Parathyroid adenoma (tissue), 2 donors: ENCODE data around the gene COL23A1.

ENCODE experiments used
- H2AFZ ChIP-seq: fragments of 300-600 bp; sonication (generic); one replicate; pipeline ENCODE4 v1.7.0; 2017; ENCODE audit warnings: antibody characterized with exemption, mild to moderate bottlenecking
- H3K27ac ChIP-seq: fragments of 300-600 bp; sonication (generic); one replicate; pipeline ENCODE4 v1.7.0; 2017
- H3K27me3 ChIP-seq: fragments of 300-600 bp; sonication (generic); one replicate; pipeline ENCODE4 v1.7.0; 2017; ENCODE audit warnings: low read length; ENCODE audit not compliant: control insufficient read depth, insufficient read depth
- H3K36me3 ChIP-seq: fragments of 300-600 bp; sonication (generic); one replicate; pipeline ENCODE4 v1.7.0; 2017; ENCODE audit warnings: low read length; ENCODE audit not compliant: control insufficient read depth, insufficient read depth
- H3K4me1 ChIP-seq: fragments of 300-600 bp; sonication (generic); one replicate; pipeline ENCODE4 v1.7.0; 2017; ENCODE audit warnings: control low read depth
- H3K4me2 ChIP-seq: fragments of 300-600 bp; sonication (generic); one replicate; pipeline ENCODE4 v1.7.0; 2017; ENCODE audit warnings: low read length
- H3K4me3 ChIP-seq: fragments of 300-600 bp; sonication (generic); one replicate; pipeline ENCODE4 v1.7.0; 2017; ENCODE audit warnings: low read depth, low read length
- H3K79me2 ChIP-seq: fragments of 300-600 bp; sonication (generic); one replicate; pipeline ENCODE4 v1.7.0; 2017; ENCODE audit warnings: control low read depth
- H3K9ac ChIP-seq: fragments of 300-600 bp; sonication (generic); one replicate; pipeline ENCODE4 v1.7.0; 2017; ENCODE audit warnings: mild to moderate bottlenecking
- H3K9me3 ChIP-seq: fragments of 300-600 bp; sonication (generic); one replicate; pipeline ENCODE4 v1.7.0; 2017; ENCODE audit warnings: low read length; ENCODE audit not compliant: control insufficient read depth
- CTCF ChIP-seq: fragments of 300-600 bp; sonication (generic); IDR thresholded peaks from one replicate; pipeline ENCODE4 v1.7.0; 2017; ENCODE audit warnings: antibody characterized with exemption, mild to moderate bottlenecking
- donor health status: primary hyperparathyroidism.

The COL23A1 gene

DNA sequence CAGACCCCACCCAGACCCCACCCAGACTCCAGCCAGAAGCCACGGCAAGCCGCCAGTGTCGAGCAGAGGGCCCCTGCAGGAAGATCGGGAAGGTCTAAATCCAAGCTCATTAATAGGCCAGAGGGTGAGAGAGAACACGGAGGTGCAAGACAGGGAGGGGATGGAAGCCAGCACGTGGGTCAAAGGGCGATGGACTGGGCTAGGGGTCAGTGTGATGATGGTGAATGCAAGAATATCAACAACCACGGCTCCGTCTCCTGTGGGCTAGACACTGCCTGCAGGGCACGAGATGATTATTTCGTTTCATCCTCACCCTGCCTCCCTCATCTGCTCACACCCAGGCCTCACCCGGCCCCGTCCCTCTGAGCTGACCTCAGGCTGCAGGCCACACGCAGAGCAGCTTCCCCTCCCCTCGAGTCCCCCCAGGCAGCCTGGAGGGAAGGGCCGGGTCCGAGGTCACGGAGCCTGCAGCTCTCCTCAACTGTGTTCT, 122.0 kb downstream of the COL23A1 start:
- Histone ChIP-seq H3K79me2 (no peaks in the 10 kb centered on the region), H3K27ac (no peak overlapping the region), H3K4me1 (peaks cover 8% of the 10 kb centered on the region), H3K27me3 (no peaks in the 10 kb centered on the region), H3K36me3 (no peaks in the 10 kb centered on the region), H3K9me3 (no peaks in the 10 kb centered on the region), H3K9ac (no peak overlapping the region), H3K4me3 (no peak overlapping the region), H3K4me2 (no peak overlapping the region), H2AFZ (no peak overlapping the region)
- no peak for TF ChIP-seq CTCF

GRCh38 chr5:178467568-178468195, 122.5 kb downstream of the COL23A1 start:
- Histone ChIP-seq H3K4me2 (no peak overlapping the region), H2AFZ (no peak overlapping the region), H3K9me3 (no peaks in the 10 kb centered on the region), H3K27me3 (no peaks in the 10 kb centered on the region), H3K4me3 (no peak overlapping the region), H3K36me3 (no peaks in the 10 kb centered on the region), H3K4me1 (peaks cover 11% of the 10 kb centered on the region), H3K9ac (no peak overlapping the region), H3K79me2 (no peaks in the 10 kb centered on the region), H3K27ac (no peak overlapping the region)
- TF ChIP-seq CTCF: no peak

- no peak overlapping the region for H3K9ac ChIP-seq
- no peaks in the 10 kb centered on the region for H3K36me3 ChIP-seq
- TF ChIP-seq CTCF: no peak
- H3K4me3 ChIP-seq: no peak overlapping the region
- no peaks in the 10 kb centered on the region for H3K9me3 ChIP-seq
- H3K4me1 ChIP-seq: peaks cover 9% of the 10 kb centered on the region
- no peak overlapping the region for H2AFZ ChIP-seq
- H3K27ac ChIP-seq: no peak overlapping the region
- no peaks in the 10 kb centered on the region for H3K27me3 ChIP-seq
- H3K79me2 ChIP-seq: no peaks in the 10 kb centered on the region
- H3K4me2 ChIP-seq: no peak overlapping the region
These were observed 123.0 kb downstream of the COL23A1 start for GRCh38 chr5:178467205-178467567.

DNA sequence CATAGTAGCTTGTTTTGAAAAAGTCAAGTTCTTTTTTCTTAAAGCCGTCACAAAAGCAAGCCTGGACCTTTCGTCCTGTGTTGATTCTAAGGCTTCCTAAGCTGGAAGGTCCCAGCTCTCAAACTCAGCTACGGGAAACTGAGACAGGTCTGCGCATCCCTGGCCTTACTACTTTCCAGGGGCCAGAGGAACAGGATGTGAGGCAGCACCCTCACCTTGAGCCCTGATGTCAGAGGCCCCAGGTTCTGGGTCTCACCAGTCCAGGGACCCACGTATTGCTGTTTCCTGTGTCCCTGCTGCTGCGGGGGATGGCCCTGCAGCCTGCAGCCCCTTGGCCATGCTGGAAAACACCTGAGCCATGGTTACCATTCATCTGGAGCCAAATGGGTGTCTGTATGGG, 123.9 kb downstream of the COL23A1 start:
- no peak overlapping the region for H3K9ac ChIP-seq
- H3K27me3 ChIP-seq: no peaks in the 10 kb centered on the region
- peaks cover 8% of the 10 kb centered on the region for H3K4me1 ChIP-seq
- no peak overlapping the region for H2AFZ ChIP-seq
- H3K79me2 ChIP-seq: no peaks in the 10 kb centered on the region
- no peak overlapping the region for H3K4me3 ChIP-seq
- H3K4me2 ChIP-seq: no peak overlapping the region
- TF ChIP-seq CTCF: no peak
- no peaks in the 10 kb centered on the region for H3K9me3 ChIP-seq
- H3K36me3 ChIP-seq: no peaks in the 10 kb centered on the region
- H3K27ac ChIP-seq: no peak overlapping the region

GRCh38 chr5:178465861-178466288, 124.3 kb downstream of the COL23A1 start:
- no peak for TF ChIP-seq CTCF
- no peaks in the 10 kb centered on the region for H3K36me3 ChIP-seq
- peaks cover 8% of the 10 kb centered on the region for H3K4me1 ChIP-seq
- no peak overlapping the region for H3K4me3 ChIP-seq
- H3K4me2 ChIP-seq: no peak overlapping the region
- H3K27ac ChIP-seq: no peak overlapping the region
- no peak overlapping the region for H3K9ac ChIP-seq
- H3K9me3 ChIP-seq: no peaks in the 10 kb centered on the region
- no peaks in the 10 kb centered on the region for H3K27me3 ChIP-seq
- H3K79me2 ChIP-seq: no peaks in the 10 kb centered on the region
- no peak overlapping the region for H2AFZ ChIP-seq
